ENCODE data around the gene TMEM131L. TPM values are rescaled to one million over a fixed set of nuclear protein-coding genes. Genes with fewer than 3 reads are reported as not detected.

The TMEM131L gene
- total RNA-seq, 3 donors from 2014 or later (not counting 1 experiment from before 2014, with no cell fraction given), result 67.8 to 105 (median 71.1) TPM

DNA sequence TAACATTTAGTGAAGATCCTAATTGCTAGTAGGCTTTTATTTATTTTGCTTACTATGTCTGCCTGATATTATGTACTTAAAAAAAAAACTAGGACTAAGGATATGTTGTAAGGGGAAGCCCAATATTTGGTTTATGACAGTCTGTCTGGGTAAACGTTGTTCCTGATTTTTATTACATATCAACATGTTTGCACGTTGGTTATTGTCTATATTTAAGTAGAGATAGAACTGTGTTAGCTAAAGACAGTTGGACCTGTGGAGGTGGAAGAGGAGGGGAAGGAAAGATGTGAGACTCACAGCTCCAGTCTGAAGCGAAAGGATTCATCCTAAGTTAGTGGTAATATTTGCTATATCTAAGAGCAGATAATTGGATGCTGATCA is 90.3 kb downstream of the TMEM131L start:
- 95% methylated on average over 3 of the region's 3 CpGs for WGBS (ENCODE audit: insufficient coverage)
- peaks cover 22% of the 10 kb centered on the region for H3K36me3 Mint-ChIP-seq
- no peaks in the 10 kb centered on the region for H3K27me3 Mint-ChIP-seq (ENCODE audit: low read depth in 2 of 2)

DNA sequence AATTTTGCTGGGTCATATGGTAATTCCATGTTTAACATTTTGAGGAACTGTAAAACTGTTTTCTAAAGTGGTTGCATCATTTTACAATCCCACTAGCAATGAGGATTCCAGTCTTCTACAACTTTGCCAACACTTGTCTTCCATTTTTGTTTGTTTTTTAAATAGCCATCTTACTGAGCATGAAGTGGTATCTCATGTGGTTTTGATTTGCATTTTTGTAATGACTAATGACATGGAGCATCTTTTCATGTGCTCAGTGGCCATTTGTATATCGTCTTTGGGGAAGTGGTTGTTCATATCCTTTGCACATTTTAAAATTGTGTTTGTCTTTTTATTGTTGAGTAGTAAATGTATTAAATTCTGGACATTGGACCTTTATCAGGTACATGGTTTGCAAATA is 94.7 kb downstream of the TMEM131L start:
- Mint-ChIP-seq H3K4me3 (no peak overlapping the region), H3K27ac (peak overlapping the region; percentile 65 to 76), H3K4me1 (peaks cover 46 to 56% of the 10 kb centered on the region in 2 donors), H3K27me3 (ENCODE audit: low read depth in 2 of 2) (no peaks in the 10 kb centered on the region), H3K9me3 (peaks cover 2 to 3% of the 10 kb centered on the region in 2 donors), H3K36me3 (peaks cover 26% of the 10 kb centered on the region)
- WGBS (ENCODE audit: insufficient coverage), result 20% methylated on average over 1 of the region's 1 CpG
- TF ChIP-seq, protein P1, sequence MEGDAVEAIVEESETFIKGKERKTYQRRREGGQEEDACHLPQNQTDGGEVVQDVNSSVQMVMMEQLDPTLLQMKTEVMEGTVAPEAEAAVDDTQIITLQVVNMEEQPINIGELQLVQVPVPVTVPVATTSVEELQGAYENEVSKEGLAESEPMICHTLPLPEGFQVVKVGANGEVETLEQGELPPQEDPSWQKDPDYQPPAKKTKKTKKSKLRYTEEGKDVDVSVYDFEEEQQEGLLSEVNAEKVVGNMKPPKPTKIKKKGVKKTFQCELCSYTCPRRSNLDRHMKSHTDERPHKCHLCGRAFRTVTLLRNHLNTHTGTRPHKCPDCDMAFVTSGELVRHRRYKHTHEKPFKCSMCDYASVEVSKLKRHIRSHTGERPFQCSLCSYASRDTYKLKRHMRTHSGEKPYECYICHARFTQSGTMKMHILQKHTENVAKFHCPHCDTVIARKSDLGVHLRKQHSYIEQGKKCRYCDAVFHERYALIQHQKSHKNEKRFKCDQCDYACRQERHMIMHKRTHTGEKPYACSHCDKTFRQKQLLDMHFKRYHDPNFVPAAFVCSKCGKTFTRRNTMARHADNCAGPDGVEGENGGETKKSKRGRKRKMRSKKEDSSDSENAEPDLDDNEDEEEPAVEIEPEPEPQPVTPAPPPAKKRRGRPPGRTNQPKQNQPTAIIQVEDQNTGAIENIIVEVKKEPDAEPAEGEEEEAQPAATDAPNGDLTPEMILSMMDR (IDR thresholded peaks at IDR 0.05), result no peak
- DNase-seq (no peak), ATAC-seq (peak in 1 of 3 donors; percentile 50)
- Histone ChIP-seq H3K4me3 (ENCODE audit: low read length) (no peak overlapping the region), H3K4me1 (ENCODE audit: control insufficient read depth, insufficient read depth, low read length) (no peaks in the 10 kb centered on the region), H3K9me3 (ENCODE audit: control insufficient read depth, insufficient read depth, low read length) (no peaks in the 10 kb centered on the region), H3K27me3 (ENCODE audit: control insufficient read depth, insufficient read depth, low read length) (no peaks in the 10 kb centered on the region), H3K36me3 (ENCODE audit: control insufficient read depth, insufficient read depth, low read length) (peaks cover 65% of the 10 kb centered on the region), H3K27ac (ENCODE audit: low read length) (no peak overlapping the region)
- intact Hi-C loops (cut with micrococcal nuclease), result no loop called here

More for the DNA sequence above, 90.3 kb downstream of the TMEM131L start:
- intact Hi-C loops (cut with micrococcal nuclease), result no loop called here
- Mint-ChIP-seq H3K27ac (peak overlapping the region; percentile 38 to 54), H3K4me3 (no peak overlapping the region), H3K4me1 (peaks cover 30 to 45% of the 10 kb centered on the region in 2 donors), H3K9me3 (peaks cover 0 to under 1% of the 10 kb centered on the region in 2 donors)
- no peak overlapping the region for H3K27ac ChIP-seq (ENCODE audit: low read length)
- H3K4me3 ChIP-seq (ENCODE audit: low read length), result no peak overlapping the region
- H3K36me3 ChIP-seq (ENCODE audit: control insufficient read depth, insufficient read depth, low read length), result peaks cover 70% of the 10 kb centered on the region
- TF ChIP-seq, protein P1 (IDR thresholded peaks at IDR 0.05), result no peak
- no peaks in the 10 kb centered on the region for H3K9me3 ChIP-seq (ENCODE audit: control insufficient read depth, insufficient read depth, low read length)
- no peaks in the 10 kb centered on the region for H3K4me1 ChIP-seq (ENCODE audit: control insufficient read depth, insufficient read depth, low read length)
- no peak for ATAC-seq
- H3K27me3 ChIP-seq (ENCODE audit: control insufficient read depth, insufficient read depth, low read length), result no peaks in the 10 kb centered on the region
- DNase-seq, result no peak

DNA sequence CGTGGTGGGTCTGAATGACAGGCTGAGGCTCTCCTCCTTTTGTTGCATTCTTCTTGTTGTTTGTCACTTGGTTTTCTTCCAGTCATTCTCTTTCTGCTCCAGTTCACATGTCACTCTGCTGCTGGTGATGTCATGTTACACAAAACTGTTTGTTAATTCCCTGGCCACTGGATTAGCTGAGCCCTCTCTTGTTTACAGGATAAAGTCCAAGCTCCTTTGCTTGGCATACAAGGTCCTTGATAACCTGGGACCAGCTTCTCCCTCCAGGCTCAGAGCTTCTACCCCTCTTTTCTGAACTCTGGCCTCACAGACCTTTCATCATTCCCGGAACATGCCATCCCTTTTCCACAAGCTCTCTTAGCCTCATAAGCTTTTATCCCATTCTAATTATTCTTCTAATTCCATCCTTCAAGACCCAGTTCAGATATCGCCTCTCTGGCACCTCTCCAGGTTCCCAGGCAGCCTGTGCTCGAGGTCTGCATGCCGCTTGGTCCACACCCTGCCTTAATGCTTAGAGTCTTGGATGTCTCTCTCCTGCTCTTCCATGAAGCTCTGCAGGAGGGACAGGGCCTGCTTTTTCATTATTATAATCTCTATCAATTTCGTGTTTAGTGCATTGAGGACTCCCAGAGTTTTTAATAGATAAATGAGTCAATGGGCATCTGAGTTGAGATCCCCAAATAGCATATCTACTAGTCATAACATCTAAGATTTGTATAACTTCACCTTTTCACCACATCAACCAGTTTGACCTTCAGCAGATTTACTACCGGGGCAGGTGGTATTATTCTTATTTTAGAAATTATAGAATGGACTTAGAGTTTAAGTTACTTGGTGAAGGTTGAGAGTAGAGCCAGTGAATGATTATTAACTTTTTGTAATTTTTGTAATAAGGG is 98.7 kb downstream of the TMEM131L start:
- Mint-ChIP-seq H3K9me3 (peaks cover 2 to 3% of the 10 kb centered on the region in 2 donors), H3K4me3 (no peak overlapping the region), H3K4me1 (peaks cover 35 to 58% of the 10 kb centered on the region in 2 donors), H3K36me3 (peaks cover 12% of the 10 kb centered on the region), H3K27ac (peak overlapping the region; percentile 13 to 78), H3K27me3 (ENCODE audit: low read depth in 2 of 2) (no peaks in the 10 kb centered on the region)
- H3K27ac ChIP-seq (ENCODE audit: low read length), result no peak overlapping the region
- DNase-seq (no peak), ATAC-seq (no peak)
- H3K27me3 ChIP-seq (ENCODE audit: control insufficient read depth, insufficient read depth, low read length), result no peaks in the 10 kb centered on the region
- TF ChIP-seq, protein P1 (IDR thresholded peaks at IDR 0.05), result no peak
- 92% methylated on average over 6 of the region's 7 CpGs for WGBS (ENCODE audit: insufficient coverage)
- H3K4me1 ChIP-seq (ENCODE audit: control insufficient read depth, insufficient read depth, low read length), result no peaks in the 10 kb centered on the region
- intact Hi-C loops (cut with micrococcal nuclease), result no loop called here
- peaks cover 52% of the 10 kb centered on the region for H3K36me3 ChIP-seq (ENCODE audit: control insufficient read depth, insufficient read depth, low read length)
- no peak overlapping the region for H3K4me3 ChIP-seq (ENCODE audit: low read length)
- H3K9me3 ChIP-seq (ENCODE audit: control insufficient read depth, insufficient read depth, low read length), result no peaks in the 10 kb centered on the region
